Activated CD4-positive, alpha-beta T cell treated with anti-CD3 and anti-CD28 coated beads for 4 hours (primary cell): Measurements from ENCODE around the gene ATP6V1C2.
"Not testable (repeated sequence)": the region's sequence is repeated elsewhere in the genome, so short reads cannot be mapped to it uniquely, and the experiment has no call there.

Source experiments
- DNase-seq, 2 donors: peaks; one replicate each; pipeline ENCODE4 v3.0.0-alpha.2; 2020

The ATP6V1C2 gene

DNA sequence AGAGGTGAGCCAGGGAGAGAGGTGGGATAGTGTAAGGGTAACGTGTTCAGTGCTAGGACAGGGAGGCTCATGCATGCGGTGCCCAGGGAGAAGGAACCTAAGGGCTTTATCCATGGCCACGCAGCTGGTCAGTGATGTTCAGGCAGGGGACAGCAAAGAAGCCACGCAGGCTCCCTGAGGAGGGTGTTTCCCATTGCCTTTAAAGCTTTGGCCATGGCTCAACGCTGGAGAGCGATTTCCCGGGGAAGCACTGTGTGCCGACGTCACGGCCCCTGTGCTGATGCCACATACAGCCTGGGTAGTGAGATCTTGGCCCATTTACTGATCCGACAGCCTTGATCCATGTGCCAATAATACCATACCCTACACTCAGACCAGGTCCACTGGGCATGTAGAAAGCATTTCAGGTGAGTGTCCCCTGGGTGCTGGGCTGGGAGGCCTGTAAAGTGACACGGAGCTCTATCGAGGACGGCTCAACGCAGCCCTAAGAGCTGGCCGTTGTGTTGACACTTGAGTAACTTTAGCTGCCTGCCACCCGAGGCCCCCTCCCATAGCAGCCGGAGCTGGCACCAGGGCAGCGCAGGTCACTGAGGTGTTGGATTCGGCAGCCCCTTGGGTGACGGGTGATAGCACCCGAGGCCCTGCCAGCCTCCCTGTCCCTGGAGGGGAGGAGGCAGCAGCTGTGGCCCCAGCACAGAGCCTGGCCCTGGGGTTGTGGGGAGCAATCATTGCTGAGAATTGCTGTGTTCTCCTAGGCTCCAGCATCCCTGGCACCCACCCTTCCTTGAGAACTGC, 49.7 kb downstream of the ATP6V1C2 start:
- no peak for DNase-seq

DNA sequence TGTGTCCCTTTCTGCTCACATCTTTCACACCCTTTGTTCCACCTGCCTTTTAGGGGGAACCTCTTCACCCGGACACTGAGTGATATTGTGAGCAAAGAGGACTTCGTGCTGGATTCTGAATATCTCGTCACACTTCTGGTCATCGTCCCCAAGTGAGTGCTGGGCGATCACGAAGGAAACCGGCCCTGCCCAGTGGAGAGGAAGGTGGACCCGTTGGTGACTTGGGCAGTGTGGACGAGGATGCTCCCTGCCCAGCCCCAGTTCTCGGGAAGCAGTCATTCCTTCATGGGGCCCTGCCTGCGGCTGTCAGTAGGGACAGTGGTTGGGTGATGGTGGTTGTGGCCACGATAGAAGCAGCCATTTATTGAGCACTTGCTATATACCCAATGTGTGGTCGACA, 50.4 kb downstream of the ATP6V1C2 start:
- DNase-seq: no peak

- DNase-seq: no peak
These were observed 50.9 kb downstream of the ATP6V1C2 start for GRCh38 chr2:10772201-10772867.

DNA sequence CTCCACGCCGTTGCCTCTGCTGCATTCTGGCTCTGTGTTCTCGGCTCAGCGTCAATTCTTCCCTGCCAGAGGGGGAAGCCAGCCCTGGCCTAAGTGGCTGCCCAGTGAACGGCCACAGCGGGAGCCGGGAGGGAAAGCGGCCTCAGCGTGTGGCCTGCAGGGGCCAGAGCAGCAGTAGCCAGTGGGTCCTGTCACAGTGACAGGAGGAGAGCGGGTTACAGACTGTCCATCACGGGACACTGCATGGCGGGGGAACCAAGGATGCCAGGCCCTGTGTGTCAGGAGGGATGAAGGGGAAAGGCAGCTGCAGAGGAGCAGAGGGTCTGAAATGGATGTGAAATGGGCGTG, 51.4 kb downstream of the ATP6V1C2 start:
- DNase-seq: no peak

GRCh38 chr2:10773821-10774341, 52.5 kb downstream of the ATP6V1C2 start:
- no peak for DNase-seq

- no peak for DNase-seq
These were observed 53.0 kb downstream of the ATP6V1C2 start for GRCh38 chr2:10774394-10774793.

GRCh38 chr2:10775021-10775780, 53.8 kb downstream of the ATP6V1C2 start:
- DNase-seq: no peak

GRCh38 chr2:10775831-10776230, 54.4 kb downstream of the ATP6V1C2 start:
- no peak for DNase-seq

GRCh38 chr2:10776231-10776977, 55.0 kb downstream of the ATP6V1C2 start:
- no peak for DNase-seq

GRCh38 chr2:10777111-10777841, 55.8 kb downstream of the ATP6V1C2 start:
- DNase-seq: no peak

GRCh38 chr2:10777842-10778723, 56.7 kb downstream of the ATP6V1C2 start:
- DNase-seq: no peak

GRCh38 chr2:10778724-10779115, 57.3 kb downstream of the ATP6V1C2 start:
- no peak for DNase-seq

DNA sequence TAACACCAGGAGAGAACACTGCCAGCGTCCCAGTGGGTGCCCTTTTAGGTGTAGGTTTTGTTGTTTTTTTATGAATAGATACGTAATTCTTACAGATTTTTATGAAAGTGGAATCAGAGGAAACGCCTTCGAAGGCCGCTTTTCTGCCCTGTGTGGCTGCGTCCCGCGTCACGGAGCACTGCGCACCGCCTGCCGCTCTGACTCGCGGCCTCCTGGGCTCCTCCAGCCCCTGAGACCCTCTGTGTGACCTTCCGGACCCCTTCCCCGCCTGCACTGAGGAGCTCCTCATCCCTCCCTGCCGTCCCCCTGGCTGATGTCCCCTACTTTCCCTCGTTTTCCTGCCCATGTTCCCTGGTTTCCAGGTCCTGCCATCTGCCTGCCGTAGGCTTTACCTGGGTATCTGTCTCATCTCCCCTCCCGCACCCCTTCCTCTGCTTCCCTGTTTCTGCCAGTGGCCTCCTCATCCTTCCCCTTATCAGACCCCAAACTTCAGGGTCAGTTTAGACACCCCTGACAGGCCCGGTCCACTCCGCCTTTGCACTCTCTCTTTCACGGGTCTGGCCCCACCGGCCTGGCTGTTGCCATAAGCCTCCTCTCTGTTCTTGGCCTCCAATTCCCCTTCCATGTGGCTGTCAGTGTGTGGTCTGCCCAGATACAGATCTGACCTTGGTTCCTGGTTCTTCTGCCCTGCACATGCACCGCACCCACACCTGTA, 58.5 kb downstream of the ATP6V1C2 start:
- no peak for DNase-seq

DNA sequence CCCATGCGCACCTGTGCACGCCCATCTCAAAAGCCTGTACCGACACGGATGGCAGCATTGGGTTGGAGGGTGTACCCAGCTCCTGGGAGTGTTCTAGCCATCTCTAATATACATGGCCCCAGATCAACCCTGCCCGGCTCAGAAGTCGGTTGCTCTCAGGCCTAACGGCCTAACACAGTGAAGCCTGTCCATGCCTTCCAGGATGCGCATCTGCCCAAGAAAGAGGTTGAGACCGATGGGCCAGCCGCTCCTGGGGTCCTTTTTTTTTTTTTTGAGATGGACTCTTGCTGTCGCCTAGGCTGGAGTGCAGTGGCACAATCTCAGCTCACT, 59.0 kb downstream of the ATP6V1C2 start:
- DNase-seq: no peak

GRCh38 chr2:10780821-10781220, 59.4 kb downstream of the ATP6V1C2 start:
- not testable (repeated sequence) for DNase-seq

DNA sequence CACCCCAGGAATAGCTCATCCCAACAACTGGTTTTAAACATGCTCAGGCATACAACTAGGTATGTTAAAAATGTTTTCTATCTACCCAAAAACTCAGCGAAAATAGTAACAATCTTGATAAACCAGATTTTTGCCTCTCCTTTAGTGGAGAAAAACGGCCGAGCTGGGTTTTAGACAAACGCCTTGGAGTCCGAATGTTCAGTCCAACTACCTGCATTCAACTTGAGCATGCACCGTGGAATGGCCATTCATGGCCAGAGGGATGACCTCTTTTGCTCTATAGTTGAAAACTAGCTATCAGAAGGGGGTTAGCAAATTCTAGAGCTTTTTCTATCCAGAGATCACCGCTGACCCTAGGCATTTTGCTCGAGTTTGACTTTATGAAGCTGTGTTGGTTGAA, 60.3 kb downstream of the ATP6V1C2 start:
- DNase-seq: no peak

- DNase-seq: no peak
These were observed 62.0 kb downstream of the ATP6V1C2 start for GRCh38 chr2:10783421-10783820.

GRCh38 chr2:10784719-10785118, 63.3 kb downstream of the ATP6V1C2 start:
- DNase-seq: no peak

GRCh38 chr2:10785260-10785659, 63.8 kb downstream of the ATP6V1C2 start:
- DNase-seq: no peak

DNA sequence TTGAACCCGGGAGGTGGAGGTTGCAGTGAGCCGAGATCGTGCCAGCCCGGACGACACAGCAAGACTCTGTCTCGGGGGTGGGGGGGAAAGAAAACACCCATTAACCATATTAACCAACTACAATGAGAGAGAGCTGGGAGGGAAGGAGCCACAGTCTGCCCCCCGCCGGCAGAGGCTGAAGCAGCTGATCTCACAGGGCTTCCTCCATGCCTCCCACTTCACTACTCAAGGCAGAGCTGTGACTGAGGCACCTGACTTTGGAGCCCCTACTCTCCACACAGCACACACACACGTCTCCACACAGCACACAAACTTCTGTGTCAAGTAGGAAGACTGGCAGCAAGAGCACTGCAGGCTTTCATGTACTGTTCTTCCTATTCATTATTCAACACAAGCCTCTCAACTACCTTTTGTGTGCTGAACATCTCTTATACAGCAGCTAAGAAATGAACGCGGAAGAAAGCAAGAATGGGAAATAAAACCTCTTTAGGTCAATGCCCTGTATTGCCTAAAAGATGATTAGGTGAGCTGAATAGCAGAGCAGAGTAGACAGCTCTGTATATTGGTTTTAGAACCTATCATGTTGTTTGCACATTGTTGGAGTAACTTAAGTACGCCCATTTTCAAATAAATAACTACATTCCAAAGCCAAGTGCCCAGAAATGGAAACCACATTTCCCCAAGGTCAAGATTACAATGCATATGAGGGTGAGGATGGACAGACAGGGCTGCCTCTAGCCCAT, 65.0 kb downstream of the ATP6V1C2 start:
- no peak for DNase-seq
